HCT116 (cell line): ENCODE data around the gene PRB2. TPM values are rescaled to one million over a fixed set of nuclear protein-coding genes. Genes with fewer than 3 reads are reported as not detected.

ENCODE experiments used
- ATAC-seq: fragments of 200-7000 bp; cut with Tn5 transposase; 2 replicates; pipeline ENCODE4 v1.9.1; 2020; ENCODE audit warnings: mild to moderate bottlenecking, moderate library complexity
- BruUV-seq: library from RNA; stranded (reverse); fragments of 400-500 nt; replicated peaks from 2 replicates; lab custom pipeline; 2021; lab: Mats Ljungman, UMichigan
- CTCF ChIA-PET: fragments of 300-600 bp; sonication (Branson Sonifier 250); formaldehyde crosslinking; loops from one replicate; lab custom pipeline; 2021; ENCODE audit warnings: antibody characterized with exemption; lab: Charles Lee
- POLR2A ChIA-PET: fragments of 300-600, 350-600 bp; sonication (Branson Sonifier 250); formaldehyde crosslinking; loops from one replicate; lab custom pipeline; 2021; ENCODE audit warnings: antibody characterized with exemption; lab: Charles Lee
- RAD21 ChIA-PET, 2 experiments: fragments of 300-600 bp; sonication (Branson Sonifier 250); formaldehyde crosslinking; loops; one replicate each; lab custom pipeline; 2023; ENCODE audit warnings: low total read pairs in 2 of 2; ENCODE audit not compliant: uncharacterized antibody in 2 of 2, unreplicated experiment in 2 of 2, low non-redundant PET in 1 of 2; lab: Charles Lee
- DNase-seq: peaks from one replicate; pipeline ENCODE4 v3.0.0-alpha.2; 2010; ENCODE audit warnings: low read depth, low spot score
- H2AFZ ChIP-seq: fragments of 200-600 bp; shearing (Covaris generic), sonication (generic); 2 replicates; pipeline ENCODE4 v1.6.1; 2017; ENCODE audit warnings: low read depth, mixed run types, mixed read lengths, antibody characterized with exemption, low read length; ENCODE audit not compliant: poor library complexity, severe bottlenecking
- H3K27ac ChIP-seq: 2 replicates; pipeline ENCODE4 v1.5.1; 2012; ENCODE audit warnings: low read depth, low read length
- H3K27me3 ChIP-seq: fragments of 200-600 bp; sonication (generic); 2 replicates; pipeline ENCODE4 v1.6.1; 2016; ENCODE audit warnings: mixed run types, low read length, mixed read lengths; ENCODE audit not compliant: insufficient read depth
- H3K36me3 ChIP-seq, 2 experiments: fragments of 200-500 bp in 1 of 2; fragments of 200-600 bp in 1 of 2; sonication (Bioruptor generic) in 1 of 2; sonication (generic) in 1 of 2; 2 replicates each; pipeline versions ENCODE4 v1.5.1 to v1.6.1; 2014 to 2016; ENCODE audit warnings: low read length in 2 of 2, inconsistent platforms in 1 of 2, mixed read lengths in 1 of 2, mixed run types in 1 of 2; ENCODE audit not compliant: insufficient read depth in 2 of 2, control insufficient read depth in 1 of 2
- H3K4me1 ChIP-seq, 2 experiments: fragments of 200-600 bp in 1 of 2; sonication (generic) in 1 of 2; 2 replicates each; pipeline versions ENCODE4 v1.5.1 to v1.6.1; 2012 to 2017; ENCODE audit warnings: low read length in 2 of 2, inconsistent platforms in 1 of 2, mild to moderate bottlenecking in 1 of 2, mixed read lengths in 1 of 2, mixed run types in 1 of 2, moderate library complexity in 1 of 2; ENCODE audit not compliant: insufficient read depth in 2 of 2, control insufficient read depth in 1 of 2
- H3K4me2 ChIP-seq: fragments of 200-600 bp; sonication (generic); 2 replicates; pipeline ENCODE4 v1.6.1; 2017; ENCODE audit warnings: mixed run types, low read length, mixed read lengths
- H3K4me3 ChIP-seq, 2 experiments: fragments of 200-600 bp in 1 of 2; sonication (generic) in 1 of 2; replicated peaks in 1 of 2; 2 replicates each; pipeline ENCODE4 v1.5.1; 2011 to 2016; ENCODE audit warnings: low read length in 2 of 2, control low read depth in 1 of 2, low read depth in 1 of 2, mild to moderate bottlenecking in 1 of 2, mixed read lengths in 1 of 2, mixed run types in 1 of 2
- H3K79me2 ChIP-seq: fragments of 200-600 bp; sonication (generic); 2 replicates; pipeline ENCODE4 v1.6.1; 2017; ENCODE audit warnings: mild to moderate bottlenecking, mixed run types, low read length, moderate library complexity, mixed read lengths; ENCODE audit not compliant: insufficient read depth
- H3K9ac ChIP-seq: fragments of 200-600 bp; sonication (generic); 2 replicates; pipeline ENCODE4 v1.6.1; 2016; ENCODE audit warnings: low read length, mixed read lengths
- H3K9me2 ChIP-seq: fragments of 200-600 bp; sonication (generic), shearing (Covaris generic); 2 replicates; pipeline ENCODE4 v1.6.1; 2017; ENCODE audit warnings: mixed run types, mild to moderate bottlenecking, moderate library complexity; ENCODE audit not compliant: insufficient read depth
- H3K9me3 ChIP-seq, 2 experiments: fragments of 200-500 bp in 1 of 2; fragments of 200-600 bp in 1 of 2; sonication (Bioruptor generic) in 1 of 2; sonication (generic) in 1 of 2; 2 replicates each; pipeline ENCODE4 v1.6.1; 2014 to 2017; ENCODE audit warnings: low read length in 2 of 2, mixed read lengths in 2 of 2, inconsistent platforms in 1 of 2, low read depth in 1 of 2, mild to moderate bottlenecking in 1 of 2, mixed run types in 1 of 2, moderate library complexity in 1 of 2; ENCODE audit not compliant: control insufficient read depth in 1 of 2, insufficient read depth in 1 of 2
- H4K20me1 ChIP-seq: fragments of 200-600 bp; sonication (generic), shearing (Covaris generic); 2 replicates; pipeline ENCODE4 v1.6.1; 2017; ENCODE audit warnings: mixed run types, mild to moderate bottlenecking, moderate library complexity; ENCODE audit not compliant: insufficient read depth
- CTCF ChIP-seq, 3 experiments: fragments of 200-600 bp in 1 of 3; sonication (generic) in 1 of 3; IDR thresholded peaks in 2 of 3; conservative IDR thresholded peaks in 1 of 3; 2 replicates each; pipeline ENCODE4 v1.5.1; 2012 to 2017; ENCODE audit warnings: low read depth in 2 of 3, low read length in 2 of 3, antibody characterized with exemption in 1 of 3, borderline replicate concordance in 1 of 3, control low read depth in 1 of 3, mild to moderate bottlenecking in 1 of 3, mixed read lengths in 1 of 3, mixed run types in 1 of 3, moderate library complexity in 1 of 3; ENCODE audit not compliant: insufficient read depth in 1 of 3
- REST ChIP-seq: IDR thresholded peaks from 2 replicates; pipeline ENCODE4 v1.6.1; 2012; ENCODE audit warnings: low read depth
- YY1 ChIP-seq: IDR thresholded peaks from 2 replicates; pipeline ENCODE4 v1.6.1; 2011; ENCODE audit warnings: low read length, low read depth, moderate library complexity, mild to moderate bottlenecking; ENCODE audit not compliant: insufficient replicate concordance; ENCODE audit errors: extremely low read depth
- intact Hi-C: fragments of 100-400 bp; cut with micrococcal nuclease; formaldehyde crosslinking; loops from 2 replicates; pipeline ENCODE4 v1.10.0; 2022
- total RNA-seq: library from RNA; stranded (reverse); gene quantifications from one replicate; pipeline ENCODE4 v1.2.1, GENCODE V29; 2021; ENCODE audit not compliant: unreplicated experiment

Gene PRB2
- total RNA-seq, 1 experiment from 2014 or later = not detected

- no peak for TF ChIP-seq REST
- TF ChIP-seq CTCF (IDR thresholded peaks at IDR 0.05 in 2 of 3, conservative IDR thresholded peaks at IDR 0.05 in 1 of 3; ENCODE audit: borderline replicate concordance in 1 of 3, insufficient read depth in 1 of 3, low read depth in 2 of 3, low read length in 2 of 3) = no peak
These were observed 36.1 kb upstream of the PRB2 start (continued) for GRCh38 chr12:11431486-11431885.

GRCh38 chr12:11427341-11427740 lies 32.0 kb upstream of the PRB2 start:
- BruUV-seq = no TSS peak
- POLR2A ChIA-PET = interaction anchor here (0.6 kb wide), 1 partner anchor 1211 kb away, joined by 6 read pairs; no protein-coding TSS in a partner anchor
- Histone ChIP-seq H3K4me3 (no peak overlapping the region), H3K4me2 (no peak overlapping the region), H3K9ac (no peak overlapping the region), H3K27ac (no peak overlapping the region), H3K79me2 (no peaks in the 10 kb centered on the region), H3K9me3 (no peaks in the 10 kb centered on the region), H3K27me3 (peaks cover 73% of the 10 kb centered on the region), H3K36me3 (no peaks in the 10 kb centered on the region), H4K20me1 (no peaks in the 10 kb centered on the region), H3K4me1 (no peaks in the 10 kb centered on the region), H2AFZ (no peak overlapping the region), H3K9me2 (no peaks in the 10 kb centered on the region)
- CTCF ChIA-PET = no interaction called here
- no peak for DNase-seq
- TF ChIP-seq YY1 = no peak
- RAD21 ChIA-PET = no interaction called here
- intact Hi-C loops = no loop called here
- no peak for ATAC-seq
